Spleen (tissue), 7 donors: ENCODE measurements around the gene SH3BP5L.

ENCODE experiments used
- POLR2A ChIP-seq, 3 donors: fragments of 450-650 bp; IDR thresholded peaks; one replicate each; pipeline ENCODE4 v1.5.1; 2017; ENCODE audit warnings: antibody characterized with exemption in 3 of 3, mild to moderate bottlenecking in 1 of 3
- POLR2AphosphoS5 ChIP-seq, 3 donors: sonication (generic); formaldehyde crosslinking; IDR thresholded peaks; one replicate each; pipeline ENCODE4 v1.5.1; 2017; ENCODE audit warnings: antibody characterized with exemption in 3 of 3
- TF ChIP-seq, protein P1 (sequence below), 11 experiments: fragments of 200-600 bp in 7 of 11; fragments of 450-650 bp in 4 of 11; sonication (generic) in 4 of 11; IDR thresholded peaks in 8 of 11; conservative IDR thresholded peaks in 3 of 11; 1 replicate in 7 of 11; 2 replicates in 4 of 11; pipeline versions ENCODE4 v1.4.0 to v1.8.0; 2016 to 2021; ENCODE audit warnings: antibody characterized with exemption in 11 of 11, inconsistent platforms in 4 of 11, mild to moderate bottlenecking in 1 of 11
- donor health status: DM: no; HTN: no; CAD: no; lungs with moderate emphysema.
- donor health status: DM: no; HTN: no; CAD: no.
- donor health status: DM: no; HTN: no; CAD: no.

DNA sequence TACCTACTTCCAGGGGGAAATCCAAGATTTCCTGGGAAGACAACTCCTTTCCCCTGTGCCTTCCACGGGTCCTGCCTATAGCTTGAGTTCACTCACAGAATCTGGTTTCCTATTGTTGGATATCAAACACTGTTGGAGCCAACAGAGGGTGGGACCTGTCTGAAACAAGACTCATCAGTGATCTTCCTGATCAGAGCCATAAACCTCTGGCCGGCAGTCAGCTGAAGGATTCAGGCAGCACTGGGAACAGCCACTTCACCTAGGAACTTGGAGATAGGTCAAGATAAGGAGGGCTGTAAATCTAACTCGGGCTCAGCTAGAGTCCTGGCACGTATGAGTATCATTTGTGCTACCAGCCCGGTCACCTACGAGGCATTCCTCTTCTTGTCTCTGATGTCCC is 23.3 kb downstream of the SH3BP5L start:
- TF ChIP-seq, protein P1, sequence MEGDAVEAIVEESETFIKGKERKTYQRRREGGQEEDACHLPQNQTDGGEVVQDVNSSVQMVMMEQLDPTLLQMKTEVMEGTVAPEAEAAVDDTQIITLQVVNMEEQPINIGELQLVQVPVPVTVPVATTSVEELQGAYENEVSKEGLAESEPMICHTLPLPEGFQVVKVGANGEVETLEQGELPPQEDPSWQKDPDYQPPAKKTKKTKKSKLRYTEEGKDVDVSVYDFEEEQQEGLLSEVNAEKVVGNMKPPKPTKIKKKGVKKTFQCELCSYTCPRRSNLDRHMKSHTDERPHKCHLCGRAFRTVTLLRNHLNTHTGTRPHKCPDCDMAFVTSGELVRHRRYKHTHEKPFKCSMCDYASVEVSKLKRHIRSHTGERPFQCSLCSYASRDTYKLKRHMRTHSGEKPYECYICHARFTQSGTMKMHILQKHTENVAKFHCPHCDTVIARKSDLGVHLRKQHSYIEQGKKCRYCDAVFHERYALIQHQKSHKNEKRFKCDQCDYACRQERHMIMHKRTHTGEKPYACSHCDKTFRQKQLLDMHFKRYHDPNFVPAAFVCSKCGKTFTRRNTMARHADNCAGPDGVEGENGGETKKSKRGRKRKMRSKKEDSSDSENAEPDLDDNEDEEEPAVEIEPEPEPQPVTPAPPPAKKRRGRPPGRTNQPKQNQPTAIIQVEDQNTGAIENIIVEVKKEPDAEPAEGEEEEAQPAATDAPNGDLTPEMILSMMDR (IDR thresholded peaks at IDR 0.05 in 8 of 11, conservative IDR thresholded peaks at IDR 0.05 in 3 of 11) = no peak
- no peak for TF ChIP-seq POLR2A (IDR thresholded peaks at IDR 0.05)
- no peak for TF ChIP-seq POLR2AphosphoS5 (IDR thresholded peaks at IDR 0.05)
